ENCODE results near the gene TRIM14.

DNA sequence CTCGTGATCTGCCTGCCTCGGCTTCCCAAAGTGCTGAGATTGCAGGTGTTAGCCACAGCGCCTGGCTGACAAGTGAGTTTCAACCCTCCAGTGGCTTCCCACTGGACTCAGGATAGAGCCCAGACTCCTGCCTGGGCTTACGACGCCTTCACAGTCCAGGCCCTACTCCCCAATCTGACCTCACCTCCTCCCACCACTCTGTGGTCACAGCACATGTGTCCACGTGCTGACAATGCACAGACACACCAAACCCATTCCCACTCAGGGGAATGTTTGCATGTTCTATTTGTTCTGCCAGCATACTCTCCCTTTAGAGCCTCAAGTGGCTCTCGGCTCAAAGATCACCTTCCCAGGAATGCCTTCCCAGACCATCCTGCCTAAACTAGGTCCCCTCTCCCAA lies 31.1 kb upstream of the TRIM14 start:
- TF ChIP-seq FOXA1 (IDR thresholded peaks at IDR 0.05) (no peak), ARNT (IDR thresholded peaks at IDR 0.05) (no peak), HDGF (IDR thresholded peaks at IDR 0.05; ENCODE audit: borderline replicate concordance) (no peak), NFRKB (IDR thresholded peaks at IDR 0.05) (no peak), SP1 (IDR thresholded peaks at IDR 0.05) (no peak), LEF1 (IDR thresholded peaks at IDR 0.05; ENCODE audit: borderline replicate concordance) (no peak), FOXM1 (IDR thresholded peaks at IDR 0.05; ENCODE audit: borderline replicate concordance) (no peak), BHLHE40 (IDR thresholded peaks at IDR 0.05; ENCODE audit: borderline replicate concordance) (no peak), ELF4 (IDR thresholded peaks at IDR 0.05) (no peak), PKNOX1 (IDR thresholded peaks at IDR 0.05) (no peak), ZNF384 (IDR thresholded peaks at IDR 0.05) (no peak)

Measured in HEK293T (cell line).